Mucosa of descending colon (tissue), 3 donors: ENCODE results near the gene MOB3B. TPM values are rescaled to one million over a fixed set of nuclear protein-coding genes. Genes with fewer than 3 reads are reported as not detected.

Source experiments
- ATAC-seq: fragments of 200-7000 bp; cut with Tn5 transposase; one replicate; pipeline ENCODE4 v1.9.1; 2020; ENCODE audit warnings: mild to moderate bottlenecking, moderate library complexity
- DNase-seq, 3 donors: peaks; one replicate each; pipeline ENCODE4 v3.0.0-alpha.2; 2020
- H3K36me3 ChIP-seq: fragments of 200-600 bp; one replicate; pipeline ENCODE4 v1.8.0; 2021; ENCODE audit warnings: low read depth, mild to moderate bottlenecking
- H3K4me1 ChIP-seq: fragments of 200-600 bp; one replicate; pipeline ENCODE4 v1.8.0; 2021; ENCODE audit warnings: low read depth, mild to moderate bottlenecking
- H3K4me3 ChIP-seq: fragments of 200-600 bp; one replicate; pipeline ENCODE4 v1.8.0; 2021; ENCODE audit warnings: mild to moderate bottlenecking
- H3K9me3 ChIP-seq: fragments of 200-600 bp; one replicate; pipeline ENCODE4 v1.8.0; 2021; ENCODE audit warnings: mild to moderate bottlenecking
- intact Hi-C, 2 donors: fragments of 100-400 bp; cut with DNase I in 1 of 2; cut with micrococcal nuclease in 1 of 2; formaldehyde crosslinking; loops; one replicate each; pipeline versions ENCODE4 v1.11.0 to v1.11.1; 2022; cut with DNase I, micrococcal nuclease
- total RNA-seq, 3 donors: library from RNA; stranded (reverse); fragmentation: NEBNext Ultra II Directional in 2 of 3; extraction: Animal tissue kit (Norgen Biotek cat#: 25700) in 2 of 3; gene quantifications; one replicate each; pipeline versions ENCODE4 v1.2.1 to v1.2.4, GENCODE V29; 2021 to 2023
- TF ChIP-seq, protein P1 (sequence below): fragments of 200-600 bp; IDR thresholded peaks from one replicate; pipeline ENCODE4 v1.8.0; 2022; ENCODE audit warnings: antibody characterized with exemption, mild to moderate bottlenecking
- donor health status: DM: no; HTN: no; CAD: no; lungs with moderate emphysema.
- donor health status: DM: no; HTN: no; CAD: no.
- donor health status: DM: no; HTN: yes; CAD: no.

Gene MOB3B
- total RNA-seq, 3 donors from 2014 or later, result 34.6 to 57.5 (median 41.7) TPM

GRCh38 chr9:27518006-27518405 is 11.6 kb downstream of the MOB3B start:
- peaks cover 4% of the 10 kb centered on the region for H3K4me1 ChIP-seq
- DNase-seq, result no peak
- no peak overlapping the region for H3K4me3 ChIP-seq
- intact Hi-C loops, result no loop called here
- TF ChIP-seq, protein P1, sequence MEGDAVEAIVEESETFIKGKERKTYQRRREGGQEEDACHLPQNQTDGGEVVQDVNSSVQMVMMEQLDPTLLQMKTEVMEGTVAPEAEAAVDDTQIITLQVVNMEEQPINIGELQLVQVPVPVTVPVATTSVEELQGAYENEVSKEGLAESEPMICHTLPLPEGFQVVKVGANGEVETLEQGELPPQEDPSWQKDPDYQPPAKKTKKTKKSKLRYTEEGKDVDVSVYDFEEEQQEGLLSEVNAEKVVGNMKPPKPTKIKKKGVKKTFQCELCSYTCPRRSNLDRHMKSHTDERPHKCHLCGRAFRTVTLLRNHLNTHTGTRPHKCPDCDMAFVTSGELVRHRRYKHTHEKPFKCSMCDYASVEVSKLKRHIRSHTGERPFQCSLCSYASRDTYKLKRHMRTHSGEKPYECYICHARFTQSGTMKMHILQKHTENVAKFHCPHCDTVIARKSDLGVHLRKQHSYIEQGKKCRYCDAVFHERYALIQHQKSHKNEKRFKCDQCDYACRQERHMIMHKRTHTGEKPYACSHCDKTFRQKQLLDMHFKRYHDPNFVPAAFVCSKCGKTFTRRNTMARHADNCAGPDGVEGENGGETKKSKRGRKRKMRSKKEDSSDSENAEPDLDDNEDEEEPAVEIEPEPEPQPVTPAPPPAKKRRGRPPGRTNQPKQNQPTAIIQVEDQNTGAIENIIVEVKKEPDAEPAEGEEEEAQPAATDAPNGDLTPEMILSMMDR, result no peak
- no peak for ATAC-seq
- no peaks in the 10 kb centered on the region for H3K36me3 ChIP-seq
- no peaks in the 10 kb centered on the region for H3K9me3 ChIP-seq

DNA sequence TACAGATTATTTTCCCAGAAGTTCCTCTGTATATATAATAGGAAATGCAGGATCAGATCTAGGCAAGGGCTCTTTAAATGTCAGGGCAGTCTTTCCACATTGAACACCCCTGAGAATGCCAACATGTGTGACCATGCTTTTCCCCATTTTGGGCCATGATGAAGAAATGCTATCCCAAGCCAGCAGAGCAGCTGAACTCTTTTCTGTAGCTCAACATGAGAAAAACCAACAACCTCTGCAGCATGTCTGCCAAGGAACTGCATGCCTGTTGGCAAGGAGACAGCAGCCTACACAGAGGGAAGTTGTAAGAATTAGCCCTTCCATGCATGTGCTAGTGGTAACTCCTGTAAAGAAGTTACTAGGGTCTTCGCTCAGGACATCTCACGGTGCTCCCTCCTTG is 15.1 kb downstream of the MOB3B start:
- TF ChIP-seq, protein P1, result no peak

GRCh38 chr9:27511771-27512170 is 17.8 kb downstream of the MOB3B start:
- Histone ChIP-seq H3K4me3 (no peak overlapping the region), H3K4me1 (peaks cover 2% of the 10 kb centered on the region), H3K36me3 (no peaks in the 10 kb centered on the region), H3K9me3 (no peaks in the 10 kb centered on the region)
- intact Hi-C loops, result no loop called here
- ATAC-seq (no peak), DNase-seq (no peak)
- TF ChIP-seq, protein P1, result no peak

More for the DNA sequence above, 15.1 kb downstream of the MOB3B start:
- peaks cover 4% of the 10 kb centered on the region for H3K4me1 ChIP-seq
- DNase-seq (no peak), ATAC-seq (no peak)
- H3K9me3 ChIP-seq, result no peaks in the 10 kb centered on the region
- no peaks in the 10 kb centered on the region for H3K36me3 ChIP-seq
- intact Hi-C loops, result no loop called here
- H3K4me3 ChIP-seq, result no peak overlapping the region

- TF ChIP-seq, protein P1, result no peak
- Histone ChIP-seq H3K9me3 (no peaks in the 10 kb centered on the region), H3K4me1 (no peaks in the 10 kb centered on the region), H3K36me3 (no peaks in the 10 kb centered on the region), H3K4me3 (no peak overlapping the region)
- ATAC-seq, result peak; percentile 18
- DNase-seq, result no peak
- intact Hi-C loops, result no loop called here
Observed at GRCh38 chr9:27510780-27511179, 18.8 kb downstream of the MOB3B start.

DNA sequence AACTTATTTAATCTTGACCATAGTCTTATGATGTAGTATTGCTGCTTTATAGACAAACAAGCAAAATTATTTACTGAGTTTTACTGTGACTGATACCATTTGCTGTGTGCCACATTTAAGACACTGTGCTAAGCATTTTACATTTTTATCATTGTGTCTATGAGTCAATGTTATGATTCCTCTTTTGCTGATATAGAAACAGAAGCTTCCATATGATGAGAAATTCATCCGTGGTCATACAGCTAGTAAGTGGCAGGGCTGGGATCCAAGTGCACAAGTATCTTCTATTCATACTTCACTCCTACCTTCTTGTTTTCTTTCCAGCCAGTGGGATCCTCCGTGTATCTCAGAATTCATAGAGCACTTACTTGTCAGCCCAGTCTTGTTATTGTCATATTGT is 22.6 kb downstream of the MOB3B start:
- ATAC-seq (no peak), DNase-seq (no peak)
- Histone ChIP-seq H3K9me3 (no peaks in the 10 kb centered on the region), H3K4me3 (no peak overlapping the region), H3K4me1 (no peaks in the 10 kb centered on the region), H3K36me3 (no peaks in the 10 kb centered on the region)
- intact Hi-C loops, result no loop called here
- TF ChIP-seq, protein P1, result no peak

GRCh38 chr9:27505744-27506161 is 23.9 kb downstream of the MOB3B start:
- H3K9me3 ChIP-seq, result no peaks in the 10 kb centered on the region
- ATAC-seq, result peak; percentile 16
- TF ChIP-seq, protein P1, result no peak

More at GRCh38 chr9:27505744-27506161, 23.9 kb downstream of the MOB3B start:
- DNase-seq, result no peak
- intact Hi-C loops, result no loop called here
- H3K4me3 ChIP-seq, result no peak overlapping the region
- no peaks in the 10 kb centered on the region for H3K4me1 ChIP-seq
- H3K36me3 ChIP-seq, result no peaks in the 10 kb centered on the region
